GM18861 (cell line): ENCODE data around the gene ZCCHC14.
"Not testable (repeated sequence)": the region's sequence is repeated elsewhere in the genome, so short reads cannot be mapped to it uniquely, and the experiment has no call there.

Source experiments
- ATAC-seq: cut with Tn5 transposase; IDR thresholded peaks from one replicate; pipeline ENCODE4 v1.9.1; 2021; ENCODE audit not compliant: unreplicated experiment

Gene ZCCHC14

GRCh38 chr16:87412371-87412995 is 80.3 kb downstream of the ZCCHC14 start:
- no peak for ATAC-seq

- no peak for ATAC-seq
Observed at GRCh38 chr16:87411375-87412271, 81.2 kb downstream of the ZCCHC14 start.

- no peak for ATAC-seq
Observed at GRCh38 chr16:87410968-87411367, 81.9 kb downstream of the ZCCHC14 start.

- ATAC-seq, result no peak
Observed at GRCh38 chr16:87410530-87410929, 82.3 kb downstream of the ZCCHC14 start.

- no peak for ATAC-seq
Observed at GRCh38 chr16:87409781-87410180, 83.0 kb downstream of the ZCCHC14 start.

GRCh38 chr16:87409153-87409552 is 83.7 kb downstream of the ZCCHC14 start:
- ATAC-seq, result no peak

GRCh38 chr16:87407511-87408112 is 85.2 kb downstream of the ZCCHC14 start:
- no peak for ATAC-seq

- no peak for ATAC-seq
Observed at GRCh38 chr16:87406495-87407088, 86.2 kb downstream of the ZCCHC14 start.

GRCh38 chr16:87404764-87405625 is 87.8 kb downstream of the ZCCHC14 start:
- no peak for ATAC-seq

- no peak for ATAC-seq
Observed at GRCh38 chr16:87395181-87395842, 97.5 kb downstream of the ZCCHC14 start.

- no peak for ATAC-seq
Observed at GRCh38 chr16:87393680-87394055, 99.2 kb downstream of the ZCCHC14 start.

GRCh38 chr16:87392821-87393679 is 99.8 kb downstream of the ZCCHC14 start:
- ATAC-seq, result no peak

GRCh38 chr16:87391950-87392820 is 100.6 kb downstream of the ZCCHC14 start, which contains the start of gene MAP1LC3B:
Gene MAP1LC3B (plus strand): TSS chr16:87392336. CDS start chr16:87392428, 92 bp downstream.
- peak; percentile 36 for ATAC-seq

- ATAC-seq, result no peak
Observed at GRCh38 chr16:87391324-87391949, 101.4 kb downstream of the ZCCHC14 start.

- ATAC-seq, result no peak
Observed at GRCh38 chr16:87390641-87391323, 102.0 kb downstream of the ZCCHC14 start.

- ATAC-seq, result not testable (repeated sequence)
Observed at GRCh38 chr16:87389914-87390313, 102.9 kb downstream of the ZCCHC14 start.

- no peak for ATAC-seq
Observed at GRCh38 chr16:87389245-87389644, 103.6 kb downstream of the ZCCHC14 start.
